HG02623 (cell line): ENCODE results near the gene FRA10AC1.

ENCODE experiments used
- ATAC-seq: cut with Tn5 transposase; IDR thresholded peaks from one replicate; pipeline ENCODE4 v1.9.1; 2021; ENCODE audit warnings: moderate library complexity; ENCODE audit not compliant: unreplicated experiment

FRA10AC1 gene

GRCh38 chr10:93630625-93631557 lies 71.5 kb downstream of the FRA10AC1 start:
- ATAC-seq = no peak

GRCh38 chr10:93629647-93630305 lies 72.6 kb downstream of the FRA10AC1 start:
- ATAC-seq = no peak

DNA sequence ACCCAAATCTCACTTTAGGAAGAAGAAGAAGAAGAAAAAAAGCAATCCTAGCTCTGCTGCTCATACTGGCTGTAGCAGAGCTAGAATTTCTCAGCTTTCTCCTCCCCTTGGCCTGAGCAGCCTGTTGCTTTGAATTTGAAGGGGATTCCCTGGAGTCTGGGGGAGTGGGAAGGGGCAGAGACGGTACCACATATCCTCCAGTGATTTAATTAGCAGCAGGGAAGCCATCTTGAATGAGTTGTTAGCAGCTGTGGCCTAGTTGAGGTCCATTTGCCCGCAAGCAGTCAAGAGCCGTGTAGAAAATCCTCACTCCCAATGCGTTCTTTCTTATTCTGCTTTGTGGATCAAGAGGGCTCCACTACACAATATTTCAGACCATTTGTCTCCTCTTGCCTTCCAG lies 73.5 kb downstream of the FRA10AC1 start:
- ATAC-seq = no peak

- ATAC-seq = no peak
Measured at GRCh38 chr10:93622942-93623341, 79.5 kb downstream of the FRA10AC1 start.

- ATAC-seq = no peak
Measured at GRCh38 chr10:93620925-93621324, 81.5 kb downstream of the FRA10AC1 start.
